ENCODE data around the gene TSPAN15. TPM values are rescaled to one million over a fixed set of nuclear protein-coding genes. Genes with fewer than 3 reads are reported as not detected.

TSPAN15 gene
- total and polyA plus RNA-seq, 4 donors = 44.3 to 68.4 (median 55.0) TPM

- peaks cover 0 to 2% (median 0%) of the 10 kb centered on the region in 3 donors for H3K27me3 ChIP-seq (ENCODE audit: control insufficient read depth in 3 of 3, insufficient read depth in 3 of 3, low read length in 2 of 3)
- H3K4me1 ChIP-seq (ENCODE audit: control insufficient read depth in 5 of 5, insufficient read depth in 5 of 5, low read length in 5 of 5) = no peaks in the 10 kb centered on the region
- ATAC-seq (ENCODE audit: insufficient read depth, low FRiP score) = no peak
- 90 to 92% methylated on average over 6 of the region's 6 CpGs for WGBS, 2 donors
- no peak overlapping the region for H3K9ac ChIP-seq (ENCODE audit: insufficient read depth in 1 of 2, low read length in 2 of 2)
- DNase-seq = no peak
- H3K27ac ChIP-seq (ENCODE audit: low read depth in 1 of 2, low read length in 1 of 2) = no peak overlapping the region
- H3K4me3 ChIP-seq = no peak overlapping the region
- no peaks in the 10 kb centered on the region for H3K36me3 ChIP-seq (ENCODE audit: control insufficient read depth in 4 of 4, insufficient read depth in 4 of 4, low read length in 4 of 4)
- no peak for TF ChIP-seq CTCF (IDR thresholded peaks at IDR 0.05; ENCODE audit: control extremely low read depth, extremely low read depth)
- H3K9me3 ChIP-seq (ENCODE audit: control insufficient read depth in 4 of 4, insufficient read depth in 3 of 4, low read length in 3 of 4) = peaks cover 0 to 8% (median 4%) of the 10 kb centered on the region in 4 donors
Measured at GRCh38 chr10:69537449-69537848, 86.2 kb downstream of the TSPAN15 start.

- 76% methylated on average over 3 of the region's 3 CpGs for WGBS, 2 donors
- Histone ChIP-seq H3K36me3 (ENCODE audit: control insufficient read depth in 4 of 4, insufficient read depth in 4 of 4, low read length in 4 of 4) (no peaks in the 10 kb centered on the region), H3K9me3 (ENCODE audit: control insufficient read depth in 4 of 4, insufficient read depth in 3 of 4, low read length in 3 of 4) (peaks cover 0 to 8% (median 4%) of the 10 kb centered on the region in 4 donors), H3K27me3 (ENCODE audit: control insufficient read depth in 3 of 3, insufficient read depth in 3 of 3, low read length in 2 of 3) (no peaks in the 10 kb centered on the region), H3K4me1 (ENCODE audit: control insufficient read depth in 5 of 5, insufficient read depth in 5 of 5, low read length in 5 of 5) (no peaks in the 10 kb centered on the region), H3K4me3 (no peak overlapping the region), H3K9ac (ENCODE audit: insufficient read depth in 1 of 2, low read length in 2 of 2) (no peak overlapping the region), H3K27ac (ENCODE audit: low read depth in 1 of 2, low read length in 1 of 2) (no peak overlapping the region)
- no peak for TF ChIP-seq CTCF (IDR thresholded peaks at IDR 0.05; ENCODE audit: control extremely low read depth, extremely low read depth)
- DNase-seq (no peak), ATAC-seq (ENCODE audit: insufficient read depth, low FRiP score) (no peak)
Measured at GRCh38 chr10:69538461-69538860, 87.2 kb downstream of the TSPAN15 start.

GRCh38 chr10:69541463-69541862 lies 90.2 kb downstream of the TSPAN15 start:
- Histone ChIP-seq H3K9ac (ENCODE audit: insufficient read depth in 1 of 2, low read length in 2 of 2) (no peak overlapping the region), H3K4me1 (ENCODE audit: control insufficient read depth in 5 of 5, insufficient read depth in 5 of 5, low read length in 5 of 5) (no peaks in the 10 kb centered on the region), H3K9me3 (ENCODE audit: control insufficient read depth in 4 of 4, insufficient read depth in 3 of 4, low read length in 3 of 4) (peaks cover 0 to 8% (median 4%) of the 10 kb centered on the region in 4 donors), H3K4me3 (no peak overlapping the region), H3K36me3 (ENCODE audit: control insufficient read depth in 4 of 4, insufficient read depth in 4 of 4, low read length in 4 of 4) (no peaks in the 10 kb centered on the region), H3K27me3 (ENCODE audit: control insufficient read depth in 3 of 3, insufficient read depth in 3 of 3, low read length in 2 of 3) (no peaks in the 10 kb centered on the region), H3K27ac (ENCODE audit: low read depth in 1 of 2, low read length in 1 of 2) (no peak overlapping the region)
- 67 to 91% methylated on average over 2 of the region's 2 CpGs for WGBS, 2 donors
- no peak for TF ChIP-seq CTCF (IDR thresholded peaks at IDR 0.05; ENCODE audit: control extremely low read depth, extremely low read depth)
- ATAC-seq (ENCODE audit: insufficient read depth, low FRiP score) (no peak), DNase-seq (no peak)

- Histone ChIP-seq H3K4me3 (no peak overlapping the region), H3K36me3 (ENCODE audit: control insufficient read depth in 4 of 4, insufficient read depth in 4 of 4, low read length in 4 of 4) (no peaks in the 10 kb centered on the region), H3K27me3 (ENCODE audit: control insufficient read depth in 3 of 3, insufficient read depth in 3 of 3, low read length in 2 of 3) (peaks cover 0 to 2% (median 2%) of the 10 kb centered on the region in 3 donors), H3K9ac (ENCODE audit: insufficient read depth in 1 of 2, low read length in 2 of 2) (no peak overlapping the region), H3K27ac (ENCODE audit: low read depth in 1 of 2, low read length in 1 of 2) (no peak overlapping the region), H3K9me3 (ENCODE audit: control insufficient read depth in 4 of 4, insufficient read depth in 3 of 4, low read length in 3 of 4) (peaks cover 0 to 11% (median 10%) of the 10 kb centered on the region in 4 donors), H3K4me1 (ENCODE audit: control insufficient read depth in 5 of 5, insufficient read depth in 5 of 5, low read length in 5 of 5) (no peaks in the 10 kb centered on the region)
- DNase-seq = no peak
- ATAC-seq (ENCODE audit: insufficient read depth, low FRiP score) = no peak
- TF ChIP-seq CTCF (IDR thresholded peaks at IDR 0.05; ENCODE audit: control extremely low read depth, extremely low read depth) = no peak
Measured at GRCh38 chr10:69549959-69550358, 98.7 kb downstream of the TSPAN15 start.
